ENCODE data around the gene EIPR1.
A peak's percentile ranks its signal among the peaks of the same experiment; 100 is the strongest.

EIPR1 gene

GRCh38 chr2:3321825-3322224, 55.8 kb downstream of the EIPR1 start:
- DNase-seq, result no peak

GRCh38 chr2:3320910-3321605, 56.6 kb downstream of the EIPR1 start:
- DNase-seq, result no peak

DNA sequence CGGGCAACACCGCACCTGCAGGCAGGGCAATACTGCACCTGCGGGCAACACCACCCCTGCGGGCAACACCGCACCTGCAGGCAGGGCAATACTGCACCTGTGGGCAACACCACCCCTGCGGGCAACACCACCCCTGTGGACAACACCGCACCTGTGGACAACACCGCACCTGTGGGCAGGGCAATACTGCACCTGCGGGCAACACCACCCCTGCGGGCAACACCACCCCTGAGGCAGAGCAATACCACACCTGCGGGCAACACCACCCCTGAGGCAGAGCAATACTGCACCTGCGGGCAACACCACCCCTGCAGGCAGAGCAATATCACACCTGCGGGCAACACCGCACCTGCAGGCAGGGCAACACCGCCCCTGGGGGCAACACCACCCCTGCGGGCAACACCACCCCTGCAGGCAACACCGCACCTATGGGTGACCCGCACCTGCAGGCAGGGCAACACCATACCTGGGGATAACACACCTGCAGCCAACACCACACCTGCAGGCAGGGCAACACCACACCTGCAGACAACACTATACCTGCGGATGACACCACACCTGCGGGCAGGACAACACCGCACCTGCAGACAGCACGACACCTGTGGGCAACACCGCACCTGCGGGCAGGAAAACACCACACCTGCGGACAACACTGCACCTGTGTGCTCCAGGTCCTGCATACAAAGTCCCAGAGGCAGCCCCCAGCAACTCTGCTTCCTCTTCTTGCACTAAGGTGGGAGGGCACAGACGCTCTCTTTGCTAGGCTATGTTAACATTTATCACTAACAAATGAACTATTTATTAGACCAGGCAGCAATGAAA, 57.7 kb downstream of the EIPR1 start:
- no peak for DNase-seq

GRCh38 chr2:3319134-3319533, 58.5 kb downstream of the EIPR1 start:
- DNase-seq, result no peak

- no peak for DNase-seq
Observed at GRCh38 chr2:3317871-3318590, 59.6 kb downstream of the EIPR1 start.

- no peak for DNase-seq
Observed at GRCh38 chr2:3317277-3317685, 60.3 kb downstream of the EIPR1 start.

DNA sequence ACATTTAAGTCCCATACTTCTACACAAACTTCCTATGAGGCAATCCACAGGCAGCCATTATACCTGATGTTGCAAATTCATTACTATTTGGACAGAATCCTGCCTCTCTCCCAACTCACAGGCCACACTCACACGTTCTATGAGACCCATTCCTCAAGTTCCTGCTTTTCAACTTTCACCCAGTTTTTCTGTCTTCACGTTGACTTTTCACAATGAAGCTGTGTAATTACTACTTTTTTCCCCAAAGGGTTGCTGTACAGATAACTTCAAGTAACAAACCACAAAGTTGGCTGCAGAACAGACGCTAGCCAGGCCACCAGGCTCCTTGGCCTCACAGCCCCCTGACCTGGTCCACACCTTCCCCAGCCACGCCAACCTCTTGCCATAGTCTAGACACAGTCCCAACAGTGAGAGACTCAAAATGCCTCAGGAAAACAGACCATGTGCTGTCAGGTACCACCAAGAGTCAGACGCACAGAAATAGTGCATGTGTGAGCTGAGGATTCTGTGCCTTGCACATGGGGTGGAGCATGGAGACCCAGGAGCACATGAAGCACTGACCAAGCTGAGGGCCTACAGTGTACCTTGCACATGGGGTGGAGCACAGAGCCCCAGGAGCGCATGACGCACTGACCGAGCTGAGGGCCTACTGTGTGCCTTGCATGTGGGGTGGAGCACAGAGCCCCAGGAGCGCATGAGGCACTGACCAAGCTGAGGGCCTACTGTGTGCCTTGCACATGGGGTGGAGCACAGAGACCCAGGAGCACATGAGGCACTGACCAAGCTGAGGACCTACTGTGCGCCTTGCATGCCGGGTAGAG, 61.0 kb downstream of the EIPR1 start:
- DNase-seq, result no peak

DNA sequence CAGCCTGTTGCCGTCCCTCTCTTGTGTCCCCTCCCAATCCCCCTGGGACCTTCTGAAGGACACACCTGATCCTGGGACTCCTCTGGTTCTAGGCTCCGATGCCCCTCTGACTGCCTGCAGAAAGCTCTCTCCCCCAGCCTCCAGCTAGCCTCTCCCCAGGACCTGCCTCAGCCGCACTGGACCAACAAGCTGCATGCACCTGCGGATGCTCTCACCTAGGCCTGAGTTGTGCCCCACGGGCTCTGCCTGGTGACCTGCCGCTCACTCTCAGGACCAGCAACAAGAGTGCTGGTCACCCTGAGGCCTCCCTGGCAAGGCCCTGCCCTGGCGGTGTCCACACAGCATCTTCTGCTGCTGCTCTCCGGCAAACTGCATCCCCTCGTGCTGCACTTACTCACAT, 63.0 kb downstream of the EIPR1 start:
- DNase-seq, result no peak

DNA sequence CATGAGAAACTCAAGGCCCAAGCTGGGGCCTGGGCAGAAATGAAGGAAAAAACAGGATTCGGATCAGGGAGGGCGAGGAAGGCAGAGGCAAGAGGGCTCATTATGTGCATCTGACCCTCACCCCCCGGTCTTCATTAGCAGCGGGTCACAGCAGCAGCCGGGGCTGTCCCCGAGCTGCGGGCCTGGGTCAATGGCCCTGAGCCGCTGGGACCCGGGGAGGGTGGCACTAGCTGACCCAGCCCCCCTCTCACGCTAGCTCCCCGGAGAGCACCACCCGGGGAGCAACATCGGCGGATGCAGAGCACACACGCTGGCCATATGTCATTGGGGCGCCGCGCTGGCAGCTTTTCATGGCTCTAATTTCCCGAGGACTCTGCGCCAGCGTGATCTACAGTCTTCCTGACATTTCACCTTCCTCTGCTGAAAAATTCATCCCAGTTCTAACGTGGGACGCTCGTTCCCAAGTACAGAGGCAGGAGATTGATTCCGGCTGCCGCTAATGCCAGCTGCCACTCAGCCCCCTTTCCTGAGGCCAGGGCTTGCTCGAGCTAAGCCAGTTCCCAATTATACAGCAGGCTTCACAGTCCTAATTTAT, 63.7 kb downstream of the EIPR1 start:
- no peak for DNase-seq

DNA sequence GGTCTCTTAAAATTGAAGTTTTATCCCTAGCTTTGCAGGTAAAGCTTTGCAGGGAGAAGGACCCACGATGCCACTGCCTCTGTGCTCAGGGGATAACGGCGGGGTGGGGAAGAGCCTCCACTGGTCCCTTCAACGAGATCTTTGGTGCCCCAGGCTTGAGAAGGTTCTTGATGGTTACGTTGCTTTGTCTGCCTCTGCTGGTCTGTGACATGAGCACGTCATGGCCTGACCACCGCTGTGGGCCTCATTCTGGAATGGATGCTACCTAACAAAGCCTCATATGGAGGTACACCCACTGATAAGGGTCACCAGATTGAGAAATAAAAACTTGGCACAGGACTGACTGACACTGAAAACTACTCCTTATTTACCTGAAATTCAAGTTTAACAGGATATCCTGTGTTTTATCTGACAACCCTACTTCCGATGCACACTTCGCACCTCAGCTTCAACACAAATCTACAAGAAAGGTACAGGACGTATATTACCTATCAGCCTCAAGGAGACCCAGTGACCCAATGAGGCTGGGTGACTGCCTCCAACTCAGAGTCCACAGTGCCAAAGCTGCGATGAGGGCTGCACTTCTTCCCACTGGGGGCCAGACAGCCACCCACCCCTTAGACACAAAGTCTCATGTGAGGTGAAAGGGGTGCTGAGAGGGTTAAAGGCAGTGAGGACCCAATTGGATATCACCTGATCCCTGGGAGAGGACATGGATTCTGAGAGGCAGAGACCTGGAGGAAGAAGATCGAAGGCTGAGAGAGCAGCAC, 64.9 kb downstream of the EIPR1 start:
- no peak for DNase-seq

GRCh38 chr2:3311601-3312000, 66.0 kb downstream of the EIPR1 start:
- DNase-seq, result no peak

DNA sequence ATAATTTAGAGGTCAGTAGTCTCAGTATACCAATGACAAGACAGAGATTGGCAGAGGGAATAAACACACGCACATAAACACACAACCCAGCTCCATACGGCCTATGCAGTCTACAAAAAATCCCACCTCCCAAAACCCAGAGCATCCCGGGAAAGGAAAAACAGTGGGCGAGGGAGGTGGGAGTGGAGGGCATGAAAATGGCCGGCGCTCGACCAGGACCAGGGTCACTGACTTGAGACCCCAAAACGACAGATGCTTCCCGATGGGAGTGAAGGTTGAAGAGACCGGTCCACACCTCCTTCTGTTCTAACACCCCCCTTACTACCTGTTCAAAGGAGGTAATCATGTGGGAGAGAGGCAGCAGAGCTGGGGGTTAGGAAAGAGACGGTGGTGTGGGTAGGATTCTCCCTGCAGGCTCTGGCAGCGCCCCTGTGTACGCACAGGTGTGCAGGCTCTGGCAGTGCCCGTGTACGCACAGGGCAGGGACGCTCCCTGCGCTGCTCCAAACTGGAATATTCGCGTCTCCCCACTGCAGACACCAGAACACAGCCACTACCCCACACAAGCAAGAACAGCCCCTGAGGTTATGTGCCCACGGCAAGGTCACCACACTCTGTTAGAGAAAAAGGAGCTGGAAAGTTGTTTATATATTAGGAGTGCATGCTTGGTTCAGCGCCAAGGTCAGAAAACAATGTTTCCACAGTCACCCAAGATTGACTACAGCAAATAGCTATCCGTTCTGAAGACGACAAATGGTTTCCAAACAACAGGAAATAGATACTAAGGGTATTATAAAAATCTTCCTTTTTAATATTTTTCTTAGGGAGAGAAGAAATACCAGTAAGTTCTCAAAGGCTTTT, 67.9 kb downstream of the EIPR1 start:
- no peak for DNase-seq

GRCh38 chr2:3307901-3308300, 69.7 kb downstream of the EIPR1 start:
- DNase-seq, result no peak

GRCh38 chr2:3307236-3307635, 70.4 kb downstream of the EIPR1 start:
- DNase-seq, result no peak

GRCh38 chr2:3305952-3306351, 71.7 kb downstream of the EIPR1 start:
- no peak for DNase-seq

- DNase-seq, result no peak
Observed at GRCh38 chr2:3305431-3305830, 72.2 kb downstream of the EIPR1 start.

- DNase-seq, result peak; percentile 59
Observed at GRCh38 chr2:3303583-3304406, 73.8 kb downstream of the EIPR1 start.

DNA sequence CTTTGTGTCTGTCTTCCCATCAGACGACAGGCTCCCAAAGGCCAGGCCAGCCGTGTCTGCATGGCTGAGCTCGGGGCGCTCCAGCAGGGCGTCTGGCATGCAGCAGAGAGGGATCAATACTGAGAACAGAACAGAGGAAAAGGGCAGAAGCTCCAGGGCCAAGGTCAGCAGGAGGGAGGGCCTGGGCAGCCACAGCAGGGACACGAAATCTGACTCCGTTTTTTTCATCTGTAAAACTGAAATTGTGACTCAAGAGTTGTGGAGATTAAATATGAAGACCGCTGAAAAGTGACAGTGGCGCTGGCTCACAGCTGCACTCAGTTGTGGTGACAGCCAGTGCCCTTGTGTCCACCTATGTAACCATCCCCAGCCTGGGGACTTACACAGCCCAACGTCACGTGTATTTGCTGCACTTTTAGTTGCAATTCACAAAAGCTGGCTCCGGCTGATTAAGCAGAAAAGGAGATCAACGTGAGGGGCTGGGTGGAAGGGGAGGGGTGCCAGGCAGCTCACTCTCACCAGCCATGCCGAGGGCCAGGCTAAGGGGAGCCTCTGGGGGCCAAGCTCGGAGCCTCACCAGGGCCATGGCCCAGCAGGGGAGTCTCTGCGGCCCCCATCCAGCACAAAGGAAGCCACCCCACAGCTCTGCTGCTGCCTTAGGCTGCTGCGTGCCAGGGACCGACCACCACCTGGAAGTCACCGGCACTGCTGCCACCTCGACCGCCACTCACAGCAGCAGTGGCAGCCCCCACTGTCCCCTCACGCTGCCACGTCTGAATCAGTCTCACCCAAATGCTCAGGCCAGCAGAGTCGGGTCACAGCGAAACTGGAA, 74.7 kb downstream of the EIPR1 start:
- DNase-seq, result no peak

DNA sequence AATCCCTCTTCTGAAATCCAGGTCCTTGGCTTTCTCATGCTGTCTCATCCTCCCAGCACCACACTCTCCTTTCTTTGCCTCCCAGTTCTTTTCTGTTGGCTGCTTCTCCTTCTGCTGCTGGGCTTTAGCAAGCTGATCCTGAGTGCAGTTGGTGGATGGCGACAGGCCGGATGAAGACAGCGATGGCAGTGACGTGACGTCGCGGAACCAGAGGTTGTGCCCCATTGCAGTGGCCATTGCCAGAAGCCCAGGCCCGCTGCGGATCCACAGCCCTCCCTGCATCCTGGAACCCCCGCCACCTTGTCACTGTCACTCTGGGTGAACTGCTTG, 75.2 kb downstream of the EIPR1 start:
- DNase-seq, result no peak
